HG02852 (cell line): ENCODE measurements around the gene PHKB.
A peak's percentile ranks its signal among the peaks of the same experiment; 100 is the strongest.
"Not testable (repeated sequence)": the region's sequence is repeated elsewhere in the genome, so short reads cannot be mapped to it uniquely, and the experiment has no call there.

Experiments used
- ATAC-seq: cut with Tn5 transposase; IDR thresholded peaks from one replicate; pipeline ENCODE4 v1.9.1; 2021; ENCODE audit warnings: mild to moderate bottlenecking, moderate library complexity; ENCODE audit not compliant: unreplicated experiment

The PHKB gene

GRCh38 chr16:47504599-47504998 is 43.5 kb downstream of the PHKB start:
- no peak for ATAC-seq

GRCh38 chr16:47506800-47507199 is 45.7 kb downstream of the PHKB start:
- ATAC-seq, result no peak

- no peak for ATAC-seq
Measured at GRCh38 chr16:47507701-47508100, 46.6 kb downstream of the PHKB start.

DNA sequence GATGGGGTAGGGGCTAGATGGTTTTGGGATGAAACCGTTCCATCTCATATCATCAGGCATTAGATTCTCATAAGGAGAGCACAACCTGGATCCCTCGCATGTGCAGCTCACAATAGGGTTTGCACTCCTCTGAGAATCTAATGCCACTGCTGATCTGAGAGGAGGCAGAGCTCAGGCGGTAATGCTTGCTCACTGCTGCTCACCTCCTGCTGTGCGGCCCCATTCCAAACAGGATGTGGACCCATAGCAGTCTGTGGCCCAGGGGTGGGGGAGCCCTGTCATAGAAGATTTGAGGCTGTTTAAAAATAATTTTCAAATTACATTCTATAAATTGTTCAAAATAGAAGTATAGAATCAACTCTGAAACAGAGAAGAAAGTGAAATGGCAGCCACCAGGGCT is 50.8 kb downstream of the PHKB start:
- ATAC-seq, result no peak

GRCh38 chr16:47519037-47519436 is 57.9 kb downstream of the PHKB start:
- ATAC-seq, result no peak

DNA sequence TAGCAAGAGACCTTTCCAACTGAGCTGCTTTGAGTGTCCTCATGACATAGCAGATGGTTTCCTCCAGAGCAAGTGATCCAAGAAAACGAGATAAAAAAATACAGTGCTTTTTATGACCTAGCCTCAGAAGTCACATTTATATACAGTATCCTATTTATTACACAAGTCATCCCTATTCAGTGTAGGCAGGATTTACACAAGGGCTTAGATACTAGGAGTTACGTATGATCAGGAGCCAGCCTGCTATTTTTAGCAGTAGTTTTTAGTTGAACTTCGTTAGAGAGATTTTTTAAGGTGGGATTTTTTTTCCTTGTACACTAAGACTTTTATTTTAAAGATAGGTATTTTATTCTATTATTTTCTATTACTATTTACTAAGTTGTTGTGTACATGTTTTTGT is 58.4 kb downstream of the PHKB start:
- no peak for ATAC-seq

DNA sequence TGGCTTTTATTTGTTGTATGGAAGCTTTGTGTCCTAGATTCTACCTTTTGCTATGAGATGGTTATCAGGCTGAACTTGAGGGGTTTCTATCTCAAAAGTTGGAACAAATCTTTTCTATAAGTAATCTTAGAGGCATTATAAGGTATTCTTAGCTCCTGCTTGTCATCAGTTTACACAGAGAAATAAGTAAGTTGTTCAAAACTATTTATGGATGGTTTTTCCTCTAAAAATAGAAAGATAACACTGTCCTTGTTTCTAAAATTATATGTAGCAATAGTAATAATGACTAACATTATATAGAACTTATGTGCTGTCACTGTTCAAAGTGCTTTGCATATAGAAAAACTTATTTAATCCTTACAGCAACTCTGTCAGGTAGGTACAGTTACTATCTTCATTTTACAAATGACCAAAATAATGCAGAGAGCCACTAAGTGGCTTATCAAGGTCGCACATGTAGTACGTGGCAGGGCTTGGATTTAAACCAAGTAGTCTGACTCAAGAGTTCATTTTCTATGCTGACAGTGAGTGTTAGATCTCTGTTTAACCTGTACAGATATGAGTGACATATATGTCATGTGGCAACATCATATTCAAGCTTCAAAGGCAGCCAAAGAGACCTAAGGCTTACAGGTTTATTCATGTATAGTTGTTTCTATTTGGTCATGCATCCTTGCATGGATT is 59.0 kb downstream of the PHKB start:
- no peak for ATAC-seq

- peak; percentile 99 for ATAC-seq
Measured at GRCh38 chr16:47523342-47524006, 62.3 kb downstream of the PHKB start.

GRCh38 chr16:47524007-47524405 is 62.9 kb downstream of the PHKB start:
- ATAC-seq, result no peak

- no peak for ATAC-seq
Measured at GRCh38 chr16:47528431-47528830, 67.3 kb downstream of the PHKB start.

- no peak for ATAC-seq
Measured at GRCh38 chr16:47533744-47534292, 72.7 kb downstream of the PHKB start.

- no peak for ATAC-seq
Measured at GRCh38 chr16:47538472-47538871, 77.3 kb downstream of the PHKB start.

DNA sequence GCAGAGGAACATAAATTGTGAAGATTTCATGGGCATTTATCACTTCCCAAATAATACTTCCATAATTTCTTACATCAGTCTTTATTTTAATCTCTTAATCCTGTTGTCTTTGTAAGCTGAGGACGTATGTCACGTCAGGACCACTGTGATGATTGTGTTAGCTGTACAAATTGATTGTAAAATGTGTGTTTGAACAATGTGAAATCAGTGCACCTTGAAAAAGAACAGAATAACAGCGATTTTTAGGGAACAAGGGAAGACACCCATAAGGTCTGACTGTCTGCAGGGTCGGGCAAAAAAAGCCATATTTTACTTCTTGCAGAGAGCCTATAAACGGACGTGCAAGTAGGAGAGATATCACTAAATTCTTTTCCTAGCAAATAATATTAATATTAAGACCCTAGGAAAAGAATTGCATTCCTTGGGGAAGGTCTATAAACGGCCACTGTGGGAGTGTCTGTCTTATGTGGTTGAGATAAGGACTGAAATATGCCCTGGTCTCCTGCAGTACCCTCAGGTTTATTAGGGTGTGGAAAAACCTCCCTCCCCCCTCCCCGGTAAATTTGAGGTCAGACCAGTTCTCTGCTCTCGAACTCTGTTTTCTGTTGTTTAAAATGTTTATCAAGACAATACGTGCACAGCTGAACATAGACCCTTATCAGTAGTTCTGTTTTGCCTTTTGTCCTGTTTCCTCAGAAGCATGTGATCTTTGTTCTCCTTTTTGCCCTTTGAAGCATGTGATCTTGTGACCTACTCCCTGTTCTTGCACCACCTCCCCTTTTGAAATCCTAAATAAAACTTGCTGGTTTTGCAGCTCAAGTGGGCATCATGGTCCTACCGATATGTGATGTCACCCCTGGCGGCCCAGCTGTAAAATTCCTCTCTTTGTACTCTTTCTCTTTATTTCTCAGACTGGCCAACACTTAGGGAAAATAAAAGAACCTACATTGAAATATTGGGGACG is 78.9 kb downstream of the PHKB start:
- not testable (repeated sequence) for ATAC-seq

DNA sequence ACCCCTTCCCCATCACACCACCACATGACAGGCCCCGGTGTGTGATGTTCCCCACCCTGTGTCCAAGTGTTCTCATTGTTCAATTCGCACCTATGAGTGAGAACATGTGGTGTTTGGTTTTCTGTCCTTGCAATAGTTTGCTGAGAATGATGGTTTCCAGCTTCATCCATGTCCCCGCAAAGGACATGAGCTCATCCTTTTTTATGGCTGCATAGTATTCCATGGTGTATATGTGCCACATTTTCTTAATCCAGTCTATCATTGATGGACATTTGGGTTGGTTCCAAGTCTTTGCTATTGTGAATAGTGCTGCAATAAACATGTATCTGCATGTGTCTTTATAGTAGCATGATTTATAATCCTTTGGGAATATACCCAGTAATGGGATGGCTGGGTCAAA is 80.0 kb downstream of the PHKB start:
- not testable (repeated sequence) for ATAC-seq

DNA sequence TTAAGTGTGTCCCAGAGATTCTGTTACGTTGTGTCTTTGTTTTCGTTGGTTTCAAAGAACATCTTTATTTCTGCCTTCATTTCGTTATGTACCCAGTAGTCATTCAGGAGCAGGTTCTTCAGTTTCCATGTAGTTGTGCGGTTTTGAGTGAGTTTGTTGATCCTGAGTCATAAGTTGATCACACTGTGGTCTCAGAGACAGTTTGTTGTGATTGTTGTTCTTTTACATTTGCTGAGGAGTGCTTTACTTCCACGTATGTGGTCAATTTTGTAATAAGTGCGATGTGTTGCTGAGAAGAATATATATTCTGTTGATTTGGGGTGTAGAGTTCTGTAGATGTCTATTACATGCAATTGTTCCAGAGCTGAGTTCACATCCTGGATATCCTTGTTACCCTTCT is 83.1 kb downstream of the PHKB start:
- not testable (repeated sequence) for ATAC-seq

- not testable (repeated sequence) for ATAC-seq
Measured at GRCh38 chr16:47551185-47551584, 90.1 kb downstream of the PHKB start.

- ATAC-seq, result not testable (repeated sequence)
Measured at GRCh38 chr16:47551767-47552166, 90.6 kb downstream of the PHKB start.

- no peak for ATAC-seq
Measured at GRCh38 chr16:47553853-47554564, 92.9 kb downstream of the PHKB start.

DNA sequence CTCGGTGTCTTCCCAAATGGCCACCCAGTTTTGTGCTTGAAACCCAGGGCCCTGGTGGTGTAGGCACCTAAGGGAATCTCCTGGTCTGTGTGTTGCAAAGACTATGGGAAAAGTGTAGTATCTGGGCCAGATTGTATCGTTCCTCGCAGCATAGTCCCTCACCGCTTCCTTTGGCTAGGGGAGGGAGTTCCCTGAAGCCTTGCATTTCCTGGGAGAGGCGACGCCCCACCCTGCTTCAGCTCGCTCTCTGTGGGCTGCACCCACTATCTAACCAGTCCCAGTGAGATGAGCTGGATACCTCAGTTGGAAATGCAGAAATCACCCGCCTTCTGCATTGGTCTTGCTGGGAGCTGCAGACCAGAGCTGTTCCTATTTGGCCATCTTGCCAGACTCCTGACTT is 93.5 kb downstream of the PHKB start:
- not testable (repeated sequence) for ATAC-seq

- no peak for ATAC-seq
Measured at GRCh38 chr16:47561286-47561685, 100.2 kb downstream of the PHKB start.

- ATAC-seq, result no peak
Measured at GRCh38 chr16:47562366-47562765, 101.2 kb downstream of the PHKB start.
